GM21619 (cell line): ENCODE results near the gene H19.

Experiments
- ATAC-seq: cut with Tn5 transposase; IDR thresholded peaks from one replicate; pipeline ENCODE4 v1.9.1; 2021; ENCODE audit not compliant: unreplicated experiment

H19 gene

DNA sequence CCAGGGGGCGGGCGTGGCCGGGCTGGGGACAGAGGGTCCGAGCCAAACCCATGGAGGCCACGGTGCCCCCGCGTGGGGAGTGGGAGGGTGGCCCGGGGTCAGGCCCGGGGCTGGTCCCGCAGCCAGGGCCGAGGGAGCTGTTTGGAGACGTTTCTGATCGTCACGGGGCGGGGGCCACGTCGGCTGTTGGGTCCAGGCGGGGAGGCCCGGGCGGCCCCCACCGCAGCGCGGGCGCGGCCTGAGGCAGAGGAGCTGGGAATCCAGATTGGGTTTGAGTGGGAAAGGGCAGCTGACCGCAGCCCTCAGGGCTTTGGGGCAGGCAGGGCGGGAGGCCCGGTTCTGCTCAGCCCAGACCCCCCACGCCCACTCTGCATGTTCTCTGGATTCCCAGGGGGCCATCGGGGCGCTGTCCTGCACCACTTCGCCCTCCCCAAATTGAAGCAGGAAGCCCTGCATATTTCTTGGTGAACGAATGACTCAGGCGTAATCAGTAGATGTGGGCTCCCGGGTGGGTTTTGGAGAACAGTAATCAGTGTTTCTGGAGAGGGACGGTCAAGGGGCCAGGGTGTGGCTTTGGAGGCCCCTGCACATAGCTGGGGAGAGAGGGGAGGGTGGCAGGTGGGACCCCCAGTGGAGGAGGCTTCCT is 49.9 kb downstream of the H19 start:
- ATAC-seq: no peak

DNA sequence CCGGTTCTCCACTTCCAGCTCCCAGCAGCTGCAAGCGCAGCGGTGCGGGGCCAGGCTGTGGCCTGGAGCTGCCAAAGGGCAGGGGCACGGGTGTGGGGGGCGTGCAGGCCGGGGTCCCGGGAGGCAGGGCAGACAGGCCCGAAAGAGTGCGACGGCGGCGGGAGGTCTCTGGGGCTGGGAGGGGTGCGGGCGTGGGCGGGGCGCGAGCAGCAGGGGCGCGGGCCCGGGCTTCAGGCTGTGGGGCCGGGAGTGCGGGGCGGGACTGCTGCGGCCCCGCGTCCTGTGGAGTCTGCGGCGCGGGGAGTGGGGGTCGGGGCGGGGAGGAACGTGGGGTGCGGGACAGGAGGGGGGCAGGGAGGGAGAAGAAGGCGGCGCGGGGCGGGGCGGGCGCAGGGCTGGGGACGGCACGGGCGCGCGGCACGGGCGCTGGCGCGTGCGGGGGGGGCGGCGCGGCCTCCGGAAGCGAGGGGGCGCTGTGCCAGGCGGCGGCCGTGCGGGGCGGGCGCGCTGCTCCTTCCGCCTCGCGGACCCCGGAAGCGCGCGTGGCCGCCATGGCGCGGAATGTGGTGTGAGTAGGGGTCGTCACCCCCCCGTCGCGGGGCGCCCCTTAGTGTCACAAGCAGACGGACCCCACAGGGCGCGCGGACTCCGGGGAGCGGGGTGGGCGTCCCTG is 50.7 kb downstream of the H19 start, which contains the start of gene MRPL23:
Gene MRPL23 (plus strand): TSS at position 521 of the 673 bp plus-strand sequence. CDS start 31 bp downstream, at position 552.
- no peak for ATAC-seq
